ENCODE measurements around the gene STK38. TPM values are rescaled to one million over a fixed set of nuclear protein-coding genes. Genes with fewer than 3 reads are reported as not detected.

Gene STK38
- total and polyA plus RNA-seq, 8 donors: 4.7 to 18.4 (median 8.6) TPM

- ATAC-seq: no peak
- Histone ChIP-seq H3K9me3 (no peaks in the 10 kb centered on the region), H3K27me3 (no peaks in the 10 kb centered on the region), H3K27ac (no peak overlapping the region), H3K4me1 (peaks cover 0 to 4% (median 3%) of the 10 kb centered on the region in 3 donors), H3K4me3 (no peak overlapping the region), H3K36me3 (peaks cover 0 to 17% (median 3%) of the 10 kb centered on the region in 3 donors)
- no peak for FAIRE-seq
- intact Hi-C loops (cut with DNase I): no loop called here
- no peak for TF ChIP-seq CTCF (IDR thresholded peaks at IDR 0.05)
- no peak for DNase-seq
Observed at GRCh38 chr6:36516988-36517387, 30.3 kb downstream of the STK38 start.

- DNase-seq (no peak), ATAC-seq (no peak), FAIRE-seq (no peak)
- 85 to 92% methylated on average over 4 of the region's 4 CpGs for WGBS, 2 donors
- Histone ChIP-seq H3K36me3 (peaks cover 0 to 17% (median 3%) of the 10 kb centered on the region in 3 donors), H3K27ac (no peak overlapping the region), H3K27me3 (no peaks in the 10 kb centered on the region), H3K4me1 (peaks cover 0 to 4% (median 3%) of the 10 kb centered on the region in 3 donors), H3K4me3 (no peak overlapping the region), H3K9me3 (no peaks in the 10 kb centered on the region)
- intact Hi-C loops (cut with DNase I): no loop called here
- no peak for TF ChIP-seq CTCF (IDR thresholded peaks at IDR 0.05)
Observed at GRCh38 chr6:36516559-36516958, 30.7 kb downstream of the STK38 start.

GRCh38 chr6:36515844-36516243 is 31.4 kb downstream of the STK38 start:
- Histone ChIP-seq H3K27me3 (no peaks in the 10 kb centered on the region), H3K27ac (no peak overlapping the region), H3K4me3 (no peak overlapping the region), H3K4me1 (peaks cover 0 to 4% (median 3%) of the 10 kb centered on the region in 3 donors), H3K9me3 (no peaks in the 10 kb centered on the region), H3K36me3 (peaks cover 0 to 11% (median 3%) of the 10 kb centered on the region in 3 donors)
- 60 to 62% methylated on average over 3 of the region's 3 CpGs for WGBS, 2 donors
- no peak for TF ChIP-seq CTCF (IDR thresholded peaks at IDR 0.05)
- intact Hi-C loops (cut with DNase I): no loop called here
- FAIRE-seq (no peak), ATAC-seq (no peak), DNase-seq (no peak)

- FAIRE-seq (no peak), DNase-seq (no peak), ATAC-seq (peak; percentile 72 to 82 (median 80))
- H3K36me3 ChIP-seq: peaks cover 0 to 2% (median 0%) of the 10 kb centered on the region in 3 donors
- no peaks in the 10 kb centered on the region for H3K9me3 ChIP-seq
- no peak overlapping the region for H3K4me3 ChIP-seq
- intact Hi-C loops (cut with DNase I): no loop called here
- peak overlapping the region in 2 of 4 donors; percentile 46 to 48 for H3K27ac ChIP-seq
- 72 to 73% methylated on average over 8 of the region's 8 CpGs for WGBS, 2 donors
- H3K27me3 ChIP-seq: no peaks in the 10 kb centered on the region
- peaks cover 0 to 4% (median 3%) of the 10 kb centered on the region in 3 donors for H3K4me1 ChIP-seq
- no peak for TF ChIP-seq CTCF (IDR thresholded peaks at IDR 0.05)
Observed at GRCh38 chr6:36514554-36515456, 32.5 kb downstream of the STK38 start.

GRCh38 chr6:36510365-36510764 is 36.9 kb downstream of the STK38 start:
- WGBS, 2 donors: 96 to 97% methylated on average over 3 of the region's 3 CpGs
- ATAC-seq (no peak), DNase-seq (peak in 1 of 6 donors; percentile 32), FAIRE-seq (no peak)
- Histone ChIP-seq H3K36me3 (no peaks in the 10 kb centered on the region), H3K27ac (no peak overlapping the region), H3K9me3 (no peaks in the 10 kb centered on the region), H3K27me3 (no peaks in the 10 kb centered on the region), H3K4me1 (no peaks in the 10 kb centered on the region), H3K4me3 (no peak overlapping the region)
- no peak for TF ChIP-seq CTCF (IDR thresholded peaks at IDR 0.05)
- intact Hi-C loops (cut with DNase I): no loop called here
